ENCODE data around the gene AMD1.

Gene AMD1

GRCh38 chr6:110849781-110850180 is 24.8 kb upstream of the AMD1 start:
- no peak for TF ChIP-seq CTCF (IDR thresholded peaks at IDR 0.05; ENCODE audit: low read depth, low read length)
- DNase-seq (ENCODE audit: low read depth in 2 of 2): no peak
- H3K4me3 ChIP-seq (replicated peaks in 1 of 2; ENCODE audit: low read depth in 2 of 2, low read length in 2 of 2): no peak overlapping the region

- DNase-seq (ENCODE audit: low read depth in 2 of 2): no peak
- H3K4me3 ChIP-seq (replicated peaks in 1 of 2; ENCODE audit: low read depth in 2 of 2, low read length in 2 of 2): no peak overlapping the region
- no peak for TF ChIP-seq CTCF (IDR thresholded peaks at IDR 0.05; ENCODE audit: low read depth, low read length)
Observed at GRCh38 chr6:110852773-110853172, 21.8 kb upstream of the AMD1 start.

GRCh38 chr6:110853754-110854477 is 20.7 kb upstream of the AMD1 start:
- no peak for DNase-seq (ENCODE audit: low read depth in 2 of 2)
- H3K4me3 ChIP-seq (replicated peaks in 1 of 2; ENCODE audit: low read depth in 2 of 2, low read length in 2 of 2): no peak overlapping the region
- TF ChIP-seq CTCF (IDR thresholded peaks at IDR 0.05; ENCODE audit: low read depth, low read length): no peak

- no peak for TF ChIP-seq CTCF (IDR thresholded peaks at IDR 0.05; ENCODE audit: low read depth, low read length)
- no peak overlapping the region for H3K4me3 ChIP-seq (replicated peaks in 1 of 2; ENCODE audit: low read depth in 2 of 2, low read length in 2 of 2)
- no peak for DNase-seq (ENCODE audit: low read depth in 2 of 2)
Observed at GRCh38 chr6:110856296-110856695, 18.3 kb upstream of the AMD1 start.

GRCh38 chr6:110858016-110858415 is 16.6 kb upstream of the AMD1 start:
- TF ChIP-seq CTCF (IDR thresholded peaks at IDR 0.05; ENCODE audit: low read depth, low read length): no peak
- no peak overlapping the region for H3K4me3 ChIP-seq (replicated peaks in 1 of 2; ENCODE audit: low read depth in 2 of 2, low read length in 2 of 2)
- DNase-seq (ENCODE audit: low read depth in 2 of 2): no peak

- DNase-seq (ENCODE audit: low read depth in 2 of 2): no peak
- no peak overlapping the region for H3K4me3 ChIP-seq (replicated peaks in 1 of 2; ENCODE audit: low read depth in 2 of 2, low read length in 2 of 2)
- no peak for TF ChIP-seq CTCF (IDR thresholded peaks at IDR 0.05; ENCODE audit: low read depth, low read length)
Observed at GRCh38 chr6:110858562-110859214, 15.9 kb upstream of the AMD1 start.
